ENCODE data around the gene MCTP2.

The MCTP2 gene

DNA sequence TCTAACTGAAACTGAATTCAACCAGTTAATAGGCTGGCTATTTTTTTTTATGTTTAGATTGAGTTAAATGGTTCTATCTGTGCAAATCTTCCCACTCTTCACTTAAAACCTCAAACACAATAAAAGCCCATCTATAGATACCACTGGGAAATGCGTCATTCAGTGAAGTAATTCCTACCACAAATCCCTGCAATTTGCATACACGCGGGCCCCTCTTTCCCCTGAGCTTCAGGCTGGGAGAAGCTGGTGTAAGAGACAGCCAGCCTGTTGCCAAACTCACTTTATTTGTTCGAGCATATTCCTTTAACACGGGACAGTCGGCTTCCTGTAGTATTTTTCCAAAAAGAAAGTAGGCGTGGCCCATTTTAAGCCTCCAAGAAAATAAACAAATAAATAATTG, 26.0 kb upstream of the MCTP2 start:
- Histone ChIP-seq H3K36me3 (ENCODE audit: control insufficient read depth, insufficient read depth, low read length) (no peaks in the 10 kb centered on the region), H3K4me3 (ENCODE audit: low read length) (no peak overlapping the region), H3K4me1 (ENCODE audit: control insufficient read depth, insufficient read depth, low read length) (no peaks in the 10 kb centered on the region), H3K27ac (ENCODE audit: low read length) (no peak overlapping the region), H3K9me3 (ENCODE audit: control insufficient read depth, insufficient read depth, low read length) (no peaks in the 10 kb centered on the region), H3K27me3 (ENCODE audit: control insufficient read depth, insufficient read depth, low read length) (no peaks in the 10 kb centered on the region)
- no peak for DNase-seq (ENCODE audit: low read depth, low spot score)
- WGBS (ENCODE audit: insufficient coverage, insufficient read length): no CpG with 5 or more reads among the region's 7 CpGs

DNA sequence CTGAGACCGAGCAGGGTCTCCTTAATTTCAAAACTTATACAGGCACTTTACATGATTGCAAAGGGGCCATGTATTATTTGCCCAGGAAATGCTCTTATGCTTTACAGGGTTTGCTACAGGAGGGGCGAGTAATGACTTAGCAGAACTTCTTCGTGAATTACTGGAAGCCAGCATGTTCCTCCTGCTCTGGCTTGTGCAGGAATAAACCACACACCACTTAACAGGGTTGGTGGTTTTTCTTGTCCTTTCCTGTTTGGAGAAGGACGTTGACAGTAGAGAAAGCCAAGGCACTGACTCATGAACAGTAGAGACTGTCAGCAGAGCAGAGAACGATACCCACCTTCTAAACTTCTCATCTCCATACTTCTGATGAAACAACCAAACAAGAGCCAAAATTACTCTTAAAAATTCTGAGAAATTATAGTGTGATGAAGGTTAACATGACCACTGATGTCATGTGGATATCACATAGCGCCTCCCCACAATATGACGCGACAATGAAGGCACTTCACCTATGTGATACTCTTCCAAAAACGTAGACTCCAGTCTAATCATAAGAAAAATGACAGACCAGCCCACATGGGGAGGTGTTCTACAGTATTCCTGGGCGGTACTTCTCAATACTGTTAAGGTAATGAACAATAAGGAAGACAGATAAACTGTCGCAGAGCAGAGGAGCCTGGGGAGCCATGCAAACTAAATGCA, 24.7 kb upstream of the MCTP2 start:
- no CpG with 5 or more reads among the region's 11 CpGs for WGBS (ENCODE audit: insufficient coverage, insufficient read length)
- DNase-seq (ENCODE audit: low read depth, low spot score): no peak

DNA sequence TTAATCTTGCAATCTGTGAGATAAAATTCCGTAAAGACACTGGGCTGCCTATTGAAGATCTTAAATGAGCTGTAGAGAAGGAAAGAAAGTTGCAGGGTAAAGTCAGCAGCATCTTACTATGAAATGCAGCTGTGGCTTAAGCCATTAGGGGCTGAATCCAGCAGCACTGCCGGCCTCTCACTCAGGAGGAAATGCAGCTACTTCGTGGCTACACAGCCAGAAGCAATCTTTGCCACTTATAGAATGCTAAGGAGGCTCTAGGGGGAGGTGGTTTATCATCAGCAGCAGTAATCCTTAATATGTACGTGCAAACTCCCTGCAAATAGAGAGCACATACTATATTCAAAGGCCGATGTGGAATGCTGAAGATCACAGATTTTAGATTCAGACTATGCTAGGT, 19.1 kb upstream of the MCTP2 start:
- Histone ChIP-seq H3K27me3 (ENCODE audit: control insufficient read depth, insufficient read depth, low read length) (no peaks in the 10 kb centered on the region), H3K27ac (ENCODE audit: low read length) (no peak overlapping the region), H3K36me3 (ENCODE audit: control insufficient read depth, insufficient read depth, low read length) (no peaks in the 10 kb centered on the region), H3K9me3 (ENCODE audit: control insufficient read depth, insufficient read depth, low read length) (no peaks in the 10 kb centered on the region), H3K4me1 (ENCODE audit: control insufficient read depth, insufficient read depth, low read length) (no peaks in the 10 kb centered on the region), H3K4me3 (ENCODE audit: low read length) (no peak overlapping the region)
- no peak for DNase-seq (ENCODE audit: low read depth, low spot score)
- WGBS (ENCODE audit: insufficient coverage, insufficient read length): no CpG with 5 or more reads among the region's 5 CpGs

More for the DNA sequence above, 24.7 kb upstream of the MCTP2 start:
- Histone ChIP-seq H3K27ac (ENCODE audit: low read length) (no peak overlapping the region), H3K9me3 (ENCODE audit: control insufficient read depth, insufficient read depth, low read length) (no peaks in the 10 kb centered on the region), H3K27me3 (ENCODE audit: control insufficient read depth, insufficient read depth, low read length) (no peaks in the 10 kb centered on the region), H3K36me3 (ENCODE audit: control insufficient read depth, insufficient read depth, low read length) (no peaks in the 10 kb centered on the region), H3K4me1 (ENCODE audit: control insufficient read depth, insufficient read depth, low read length) (no peaks in the 10 kb centered on the region), H3K4me3 (ENCODE audit: low read length) (no peak overlapping the region)

GRCh38 chr15:94225616-94226015, 5.7 kb upstream of the MCTP2 start:
- no peak overlapping the region for H3K4me3 ChIP-seq (ENCODE audit: low read length)
- no peaks in the 10 kb centered on the region for H3K36me3 ChIP-seq (ENCODE audit: control insufficient read depth, insufficient read depth, low read length)
- no peaks in the 10 kb centered on the region for H3K4me1 ChIP-seq (ENCODE audit: control insufficient read depth, insufficient read depth, low read length)
- H3K27ac ChIP-seq (ENCODE audit: low read length): no peak overlapping the region
- DNase-seq (ENCODE audit: low read depth, low spot score): no peak
- H3K9me3 ChIP-seq (ENCODE audit: control insufficient read depth, insufficient read depth, low read length): no peaks in the 10 kb centered on the region
- no CpG with 5 or more reads among the region's 2 CpGs for WGBS (ENCODE audit: insufficient coverage, insufficient read length)
- H3K27me3 ChIP-seq (ENCODE audit: control insufficient read depth, insufficient read depth, low read length): peaks cover 6% of the 10 kb centered on the region; the same call in 1 of the 2 replicates

DNA sequence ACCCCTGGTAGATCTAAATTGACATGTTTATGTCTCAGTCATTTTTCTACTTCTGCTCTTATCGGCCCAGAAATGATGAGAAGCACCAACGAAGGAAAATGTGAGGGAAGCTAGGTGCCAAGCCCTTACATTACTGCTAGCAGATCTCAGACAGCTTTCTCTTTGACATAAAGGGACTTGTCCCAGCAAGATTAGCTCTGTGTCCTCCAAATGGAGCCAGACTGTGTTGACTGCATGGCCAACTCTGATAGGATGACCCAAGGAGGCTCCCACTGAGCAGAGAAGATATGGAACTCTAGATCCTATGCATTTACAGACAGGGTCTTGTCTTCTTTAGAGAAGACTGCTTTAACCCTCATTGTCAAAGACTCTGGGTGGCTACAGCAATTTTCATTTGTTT, 2.8 kb upstream of the MCTP2 start:
- DNase-seq (ENCODE audit: low read depth, low spot score): no peak
- no CpG with 5 or more reads among the region's 2 CpGs for WGBS (ENCODE audit: insufficient coverage, insufficient read length)
- Histone ChIP-seq H3K9me3 (ENCODE audit: control insufficient read depth, insufficient read depth, low read length) (no peaks in the 10 kb centered on the region), H3K27me3 (ENCODE audit: control insufficient read depth, insufficient read depth, low read length) (peaks cover 6% of the 10 kb centered on the region; the same call in 1 of the 2 replicates), H3K4me3 (ENCODE audit: low read length) (no peak overlapping the region), H3K36me3 (ENCODE audit: control insufficient read depth, insufficient read depth, low read length) (no peaks in the 10 kb centered on the region), H3K27ac (ENCODE audit: low read length) (no peak overlapping the region), H3K4me1 (ENCODE audit: control insufficient read depth, insufficient read depth, low read length) (no peaks in the 10 kb centered on the region)

DNA sequence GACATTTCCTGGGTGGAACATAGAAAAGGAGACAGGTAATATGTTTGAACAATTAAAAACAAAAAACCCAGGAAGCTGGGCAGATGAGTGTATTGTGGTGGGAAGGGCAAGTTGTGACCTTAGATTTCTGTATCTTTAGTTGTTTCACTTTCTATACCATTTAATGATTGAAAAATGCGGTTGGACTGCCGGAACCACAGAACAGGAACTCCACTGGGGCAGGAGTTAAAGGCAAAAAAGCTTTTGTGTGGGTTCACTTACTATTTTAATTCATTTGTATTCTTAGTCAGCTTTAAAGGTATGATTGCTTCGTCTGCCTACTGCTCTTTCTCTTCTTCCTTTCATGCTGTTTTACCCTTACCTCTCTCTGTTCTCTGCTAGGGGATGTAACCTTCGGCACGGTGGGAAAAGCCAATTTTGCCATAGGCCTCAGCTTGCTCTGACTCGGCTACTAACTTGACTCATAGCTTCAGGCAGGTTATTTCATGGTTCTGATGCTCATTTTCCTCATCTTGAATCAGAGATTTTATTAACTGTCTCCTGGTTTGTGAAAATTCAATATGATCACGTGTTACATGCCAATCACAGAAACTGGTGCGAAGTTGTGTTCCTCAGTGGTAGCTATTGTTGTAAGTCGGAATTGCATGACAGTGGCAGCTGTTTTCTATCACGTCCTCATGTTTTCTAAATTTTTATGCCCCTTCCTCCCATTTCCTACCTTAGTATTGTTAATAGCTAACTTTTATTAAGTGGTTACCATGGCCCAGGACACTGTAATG, 1.6 kb upstream of the MCTP2 start:
- Histone ChIP-seq H3K9me3 (ENCODE audit: control insufficient read depth, insufficient read depth, low read length) (no peaks in the 10 kb centered on the region), H3K27ac (ENCODE audit: low read length) (no peak overlapping the region), H3K36me3 (ENCODE audit: control insufficient read depth, insufficient read depth, low read length) (no peaks in the 10 kb centered on the region), H3K4me3 (ENCODE audit: low read length) (no peak overlapping the region), H3K4me1 (ENCODE audit: control insufficient read depth, insufficient read depth, low read length) (no peaks in the 10 kb centered on the region), H3K27me3 (ENCODE audit: control insufficient read depth, insufficient read depth, low read length) (peaks cover 6% of the 10 kb centered on the region; the same call in 1 of the 2 replicates)
- DNase-seq (ENCODE audit: low read depth, low spot score): no peak
- WGBS (ENCODE audit: insufficient coverage, insufficient read length): no CpG with 5 or more reads among the region's 10 CpGs

- no peak for DNase-seq (ENCODE audit: low read depth, low spot score)
- Histone ChIP-seq H3K4me3 (ENCODE audit: low read length) (peak overlapping the region; percentile 76; the same call in 1 of the 2 replicates), H3K4me1 (ENCODE audit: control insufficient read depth, insufficient read depth, low read length) (no peaks in the 10 kb centered on the region), H3K9me3 (ENCODE audit: control insufficient read depth, insufficient read depth, low read length) (no peaks in the 10 kb centered on the region), H3K27me3 (ENCODE audit: control insufficient read depth, insufficient read depth, low read length) (peaks cover 6% of the 10 kb centered on the region; the same call in 1 of the 2 replicates), H3K27ac (ENCODE audit: low read length) (no peak overlapping the region), H3K36me3 (ENCODE audit: control insufficient read depth, insufficient read depth, low read length) (no peaks in the 10 kb centered on the region)
- WGBS (ENCODE audit: insufficient coverage, insufficient read length): no CpG with 5 or more reads among the region's 11 CpGs
Observed at GRCh38 chr15:94230431-94230882, 904 bp upstream of the MCTP2 start.

- H3K4me1 ChIP-seq (ENCODE audit: control insufficient read depth, insufficient read depth, low read length): no peaks in the 10 kb centered on the region
- H3K27me3 ChIP-seq (ENCODE audit: control insufficient read depth, insufficient read depth, low read length): peaks cover 6% of the 10 kb centered on the region; the same call in 1 of the 2 replicates
- DNase-seq (ENCODE audit: low read depth, low spot score): no peak
- no CpG with 5 or more reads among the region's 25 CpGs for WGBS (ENCODE audit: insufficient coverage, insufficient read length)
- peak overlapping the region; percentile 76; the same call in 1 of the 2 replicates for H3K4me3 ChIP-seq (ENCODE audit: low read length)
- H3K9me3 ChIP-seq (ENCODE audit: control insufficient read depth, insufficient read depth, low read length): no peaks in the 10 kb centered on the region
- no peak overlapping the region for H3K27ac ChIP-seq (ENCODE audit: low read length)
- H3K36me3 ChIP-seq (ENCODE audit: control insufficient read depth, insufficient read depth, low read length): no peaks in the 10 kb centered on the region
Observed at GRCh38 chr15:94231723-94232468, 535 bp downstream of the MCTP2 start.

- no CpG with 5 or more reads among the region's 3 CpGs for WGBS (ENCODE audit: insufficient coverage, insufficient read length)
- no peaks in the 10 kb centered on the region for H3K9me3 ChIP-seq (ENCODE audit: control insufficient read depth, insufficient read depth, low read length)
- H3K4me1 ChIP-seq (ENCODE audit: control insufficient read depth, insufficient read depth, low read length): no peaks in the 10 kb centered on the region
- no peak overlapping the region for H3K4me3 ChIP-seq (ENCODE audit: low read length)
- no peak for DNase-seq (ENCODE audit: low read depth, low spot score)
- peaks cover 6% of the 10 kb centered on the region; the same call in 1 of the 2 replicates for H3K27me3 ChIP-seq (ENCODE audit: control insufficient read depth, insufficient read depth, low read length)
- no peaks in the 10 kb centered on the region for H3K36me3 ChIP-seq (ENCODE audit: control insufficient read depth, insufficient read depth, low read length)
- no peak overlapping the region for H3K27ac ChIP-seq (ENCODE audit: low read length)
Observed at GRCh38 chr15:94233441-94233840, 2.1 kb downstream of the MCTP2 start.

DNA sequence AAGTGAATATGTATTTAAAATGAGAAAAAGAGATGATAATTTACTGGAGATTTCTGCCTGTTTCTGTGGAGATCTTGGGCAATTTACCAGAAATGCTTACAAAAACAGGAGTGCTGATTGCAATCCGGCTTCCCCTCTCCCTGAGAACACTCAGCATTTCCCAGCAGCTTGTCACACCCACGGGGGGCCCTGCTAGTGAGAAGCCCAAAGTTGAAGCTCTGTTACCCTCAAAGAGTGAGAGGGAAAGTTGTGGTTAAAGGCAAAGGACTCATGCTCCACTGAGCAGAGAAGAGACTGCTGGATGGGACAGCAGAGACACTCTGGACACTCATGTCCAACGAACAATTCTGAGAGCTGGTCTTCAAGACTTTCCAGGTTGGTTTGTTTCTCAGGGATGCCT, 2.9 kb downstream of the MCTP2 start:
- Histone ChIP-seq H3K4me3 (ENCODE audit: low read length) (no peak overlapping the region), H3K27me3 (ENCODE audit: control insufficient read depth, insufficient read depth, low read length) (peaks cover 6% of the 10 kb centered on the region; the same call in 1 of the 2 replicates), H3K27ac (ENCODE audit: low read length) (no peak overlapping the region), H3K4me1 (ENCODE audit: control insufficient read depth, insufficient read depth, low read length) (no peaks in the 10 kb centered on the region), H3K9me3 (ENCODE audit: control insufficient read depth, insufficient read depth, low read length) (no peaks in the 10 kb centered on the region), H3K36me3 (ENCODE audit: control insufficient read depth, insufficient read depth, low read length) (no peaks in the 10 kb centered on the region)
- DNase-seq (ENCODE audit: low read depth, low spot score): no peak
- WGBS (ENCODE audit: insufficient coverage, insufficient read length): no CpG with 5 or more reads among the region's 3 CpGs

All from iPS DF 6.9 (cell line).